CD4-positive, alpha-beta T cell treated with Interleukin-10 for 1 hour (primary cell): Measurements from ENCODE around the gene PTGIR.
A peak's percentile ranks its signal among the peaks of the same experiment; 100 is the strongest.

Source experiments
- DNase-seq: peaks from one replicate; pipeline ENCODE4 v3.0.0-alpha.2; 2020

The PTGIR gene

DNA sequence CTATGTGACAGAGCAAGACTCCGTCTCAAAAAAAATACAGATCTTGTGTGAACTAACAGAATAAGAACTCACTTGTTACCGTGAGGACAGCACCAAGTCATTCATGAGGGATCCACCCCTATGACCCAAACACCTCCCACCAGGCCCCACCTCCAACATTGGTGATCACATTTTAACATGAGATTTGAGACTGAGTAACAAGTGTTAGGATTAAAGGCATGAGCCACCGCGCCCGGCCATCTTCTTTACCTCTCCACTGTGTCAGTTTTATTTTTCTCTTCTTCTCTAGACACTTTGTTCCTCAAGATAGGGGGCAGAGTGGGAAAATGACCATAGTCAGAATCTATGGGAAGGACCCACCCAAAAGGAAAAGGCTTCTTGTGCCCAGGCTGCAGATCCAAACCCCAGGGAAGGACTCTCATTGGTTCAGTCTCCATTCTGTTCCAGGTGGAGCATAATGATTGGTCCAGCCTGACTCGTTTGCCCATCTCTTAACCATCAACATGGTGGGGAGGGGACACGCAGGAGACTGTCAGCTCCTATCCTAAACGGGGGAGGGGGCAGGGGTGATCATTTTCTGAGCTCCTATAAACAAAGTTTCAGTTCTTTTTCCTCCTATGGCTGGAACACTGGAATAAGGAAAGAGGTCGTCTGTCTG lies 25.0 kb downstream of the PTGIR start:
- no peak for DNase-seq

DNA sequence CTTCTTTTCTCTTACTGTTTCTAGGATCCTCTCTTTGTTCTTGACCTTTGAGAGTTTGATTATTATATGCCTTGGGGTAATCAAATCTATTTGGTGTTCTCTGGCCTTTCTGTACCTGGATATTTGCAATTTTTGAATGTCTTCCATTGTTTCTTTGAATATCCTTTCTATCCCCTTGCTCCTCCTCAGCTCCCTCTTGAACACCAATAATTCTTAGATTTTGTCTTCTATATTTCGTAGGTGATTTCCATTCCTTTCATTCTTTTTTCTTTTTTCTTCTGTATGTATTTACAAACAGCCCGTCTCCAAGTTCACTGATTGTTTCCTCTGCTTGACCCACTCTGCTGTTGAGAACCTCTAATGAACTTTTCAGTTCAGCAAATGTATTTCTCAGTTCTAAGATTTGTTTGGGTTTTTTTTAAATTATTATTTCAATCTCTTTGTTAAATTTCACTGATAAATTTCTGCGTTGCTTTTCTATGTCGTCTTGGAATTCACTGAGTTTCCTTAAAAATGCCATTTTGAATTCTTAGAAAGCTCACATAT lies 26.4 kb downstream of the PTGIR start:
- no peak for DNase-seq

DNA sequence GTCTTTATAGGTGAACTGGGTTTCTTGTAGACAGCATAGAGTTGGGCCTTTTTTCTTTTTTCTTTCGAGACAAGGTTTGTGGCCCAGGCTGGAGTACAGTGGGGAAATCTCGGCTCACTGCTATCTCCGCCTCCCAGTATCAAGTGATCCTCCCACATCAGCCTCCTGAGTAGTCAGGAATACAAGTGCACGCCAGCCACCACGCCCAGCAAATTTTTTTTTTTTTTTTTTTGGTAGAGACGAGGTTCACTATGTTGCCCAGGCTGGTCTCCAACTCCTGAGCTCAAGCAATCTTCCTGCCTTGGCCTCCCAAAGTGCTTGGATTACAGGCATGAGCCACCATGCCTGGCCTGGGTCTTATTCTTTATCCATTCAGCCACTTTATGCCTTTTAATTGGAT lies 28.9 kb downstream of the PTGIR start:
- DNase-seq: no peak

DNA sequence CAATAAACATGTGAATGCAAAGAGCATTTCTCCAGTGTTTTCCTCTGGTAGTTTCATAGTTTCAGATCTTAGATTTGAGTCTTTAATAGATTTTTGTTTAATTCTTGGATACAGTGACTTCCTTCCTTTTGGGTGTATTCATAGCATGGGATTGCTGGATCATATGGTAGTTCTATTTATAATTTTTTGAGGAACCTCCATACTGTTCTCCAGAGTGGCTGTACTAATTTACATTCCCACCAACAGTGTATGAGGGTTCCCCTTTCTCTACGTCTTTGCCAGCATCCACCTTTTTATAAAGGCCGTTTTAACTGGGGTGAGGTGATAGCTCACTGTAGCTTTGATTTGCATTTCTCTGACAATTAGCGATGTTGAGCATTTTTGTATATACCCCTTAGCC lies 33.0 kb downstream of the PTGIR start:
- no peak for DNase-seq

DNA sequence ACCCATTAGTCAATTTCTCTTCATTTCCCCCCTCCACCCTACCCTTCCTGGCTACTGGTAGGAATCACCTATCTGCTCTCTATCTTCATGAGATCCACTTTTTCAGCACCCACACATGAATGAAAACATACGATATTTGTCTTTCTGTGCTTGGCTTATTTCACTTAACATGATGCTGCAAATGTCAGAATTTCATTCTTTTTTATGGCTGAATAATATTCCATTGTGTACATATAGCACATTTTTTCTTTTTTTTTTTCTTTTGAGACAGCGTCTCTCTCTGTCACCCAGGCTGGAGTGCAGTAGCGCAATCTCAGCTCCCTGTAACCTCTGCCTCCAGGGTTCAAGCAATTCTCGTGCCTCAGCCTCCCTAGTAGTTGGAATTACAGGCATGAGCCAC lies 33.6 kb downstream of the PTGIR start:
- no peak for DNase-seq

DNA sequence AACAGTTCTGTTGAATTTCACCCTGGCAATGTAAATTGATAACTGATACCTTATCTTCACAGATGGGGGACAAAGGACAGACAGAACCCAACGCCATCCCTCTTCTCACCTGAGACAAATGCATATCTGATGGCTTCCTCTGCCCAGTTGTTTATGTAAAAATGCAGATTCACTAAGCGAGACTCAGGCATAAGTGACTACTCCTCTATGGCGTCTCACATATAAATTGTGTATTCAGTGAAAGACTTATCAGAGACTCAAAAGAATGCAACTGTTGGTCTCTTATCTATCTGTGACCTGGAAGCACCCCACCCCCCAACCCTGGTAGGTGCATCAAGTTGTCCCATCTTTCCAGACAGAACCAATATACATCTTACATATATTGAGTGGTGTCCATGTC lies 37.0 kb downstream of the PTGIR start:
- DNase-seq: no peak

DNA sequence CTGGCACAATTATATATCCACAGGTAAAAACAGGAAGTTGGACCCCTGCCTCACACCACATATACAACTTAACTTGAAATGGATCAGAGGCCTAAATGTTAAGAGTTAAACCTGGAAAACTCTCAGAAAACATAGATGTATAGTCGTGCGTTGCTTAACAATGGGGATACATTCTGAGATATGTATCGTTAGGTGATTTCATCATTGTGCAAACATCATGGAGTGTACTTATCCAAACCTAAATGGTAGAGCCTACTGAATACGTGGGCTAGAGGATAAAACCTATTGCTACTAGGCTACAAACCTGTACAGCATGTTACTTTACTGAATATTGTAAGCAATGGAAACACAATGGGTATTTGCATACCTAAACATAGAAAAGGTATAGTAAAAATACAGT lies 38.6 kb downstream of the PTGIR start:
- DNase-seq: no peak

DNA sequence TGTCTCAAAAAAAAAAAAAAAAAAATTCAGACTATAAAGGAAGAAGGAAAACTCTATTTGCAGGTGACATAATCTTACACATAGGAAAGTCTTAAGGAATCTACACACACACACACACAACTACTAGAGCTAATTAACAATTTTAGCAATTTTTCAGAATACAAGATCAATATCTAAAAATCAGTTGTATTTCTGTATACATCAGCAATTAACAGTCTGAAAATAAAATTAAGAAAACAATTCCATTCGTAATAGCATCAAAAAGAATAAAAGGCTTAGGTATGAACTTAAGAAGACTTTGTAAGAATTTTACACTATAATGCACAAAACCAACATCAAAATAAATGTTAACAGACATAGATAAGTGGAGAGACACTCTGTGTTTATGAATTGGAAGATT lies 39.4 kb downstream of the PTGIR start:
- no peak for DNase-seq

DNA sequence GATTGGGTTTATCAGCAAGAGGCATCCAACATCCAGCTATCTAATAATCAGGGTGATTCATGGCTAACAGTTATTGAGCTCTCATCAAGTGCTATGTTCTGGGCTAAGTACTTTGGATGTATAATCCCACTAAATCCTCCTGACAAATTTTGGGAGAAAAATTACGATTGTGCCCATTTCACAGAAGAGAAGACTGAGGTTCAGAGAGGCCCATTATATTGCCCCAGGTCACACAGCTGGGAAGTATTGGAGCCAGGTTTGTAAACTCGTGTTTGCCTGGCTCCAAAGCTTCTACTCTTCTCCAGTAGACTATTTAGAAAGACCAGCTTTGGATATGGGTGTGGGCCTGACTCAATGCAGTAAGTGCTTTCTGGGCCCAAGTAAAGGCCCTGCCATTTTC lies 44.6 kb downstream of the PTGIR start:
- no peak for DNase-seq

DNA sequence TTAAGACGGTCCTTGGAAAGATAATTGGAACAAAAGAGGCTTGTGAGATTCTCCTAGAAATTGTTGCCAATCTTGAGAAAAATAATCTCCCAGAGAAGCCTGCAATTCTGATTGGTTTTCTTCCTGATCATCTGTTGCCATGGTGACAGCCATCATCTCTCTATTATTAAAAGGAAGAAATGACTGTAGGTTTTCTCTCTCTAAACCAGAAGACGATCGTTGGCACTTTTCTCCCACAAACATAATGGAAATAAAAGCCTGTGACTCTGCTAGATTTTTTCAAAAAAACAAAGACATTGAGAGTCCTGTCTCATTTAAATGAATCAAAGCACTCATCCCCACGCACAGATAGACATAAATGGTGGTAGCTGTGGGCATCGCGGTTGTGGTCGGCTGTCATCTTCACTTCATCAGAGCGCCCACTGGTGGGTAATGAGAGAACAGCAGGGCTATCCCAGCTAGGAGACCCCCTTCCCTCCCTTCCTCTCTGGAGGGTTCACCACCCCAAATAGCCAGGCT lies 45.5 kb downstream of the PTGIR start:
- no peak for DNase-seq

DNA sequence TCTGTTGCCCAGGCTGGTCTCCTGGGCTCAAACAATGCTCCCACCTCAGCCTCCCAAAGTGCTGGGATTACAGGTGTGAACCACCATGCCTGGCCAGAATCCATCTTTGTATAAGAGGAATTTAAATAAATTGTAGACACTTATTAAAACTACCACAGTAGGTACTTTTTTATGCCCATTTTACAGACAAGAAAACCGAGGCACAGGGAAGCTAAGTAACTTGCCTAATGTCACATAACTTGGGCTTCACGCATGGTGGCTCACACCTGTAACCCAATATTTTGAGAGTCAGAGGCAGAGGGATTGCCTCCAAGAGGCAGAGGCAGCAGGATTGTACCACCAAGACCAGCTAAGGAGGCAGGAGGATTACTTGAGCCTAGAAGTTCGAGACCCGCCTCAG lies 46.4 kb downstream of the PTGIR start:
- no peak for DNase-seq

DNA sequence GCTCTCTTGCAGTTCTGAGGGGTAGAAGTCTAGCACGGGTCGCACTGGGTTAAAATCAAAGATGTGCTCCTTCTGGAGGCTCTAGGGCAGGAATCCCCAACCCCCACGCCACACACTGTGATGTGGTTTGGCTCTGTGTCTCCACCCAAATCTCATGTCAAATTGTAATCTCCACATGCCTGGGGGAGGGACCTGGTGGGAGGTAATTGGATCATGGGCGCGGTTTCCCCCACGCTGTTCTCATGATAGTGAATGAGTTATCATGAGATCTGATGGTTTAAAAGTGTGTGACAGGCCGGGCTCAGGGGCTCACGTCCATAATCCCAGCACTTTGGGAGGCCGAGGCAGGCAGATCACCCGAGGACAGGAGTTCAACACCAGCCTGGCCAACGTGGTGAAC lies 50.4 kb downstream of the PTGIR start:
- peak; percentile 40 for DNase-seq

DNA sequence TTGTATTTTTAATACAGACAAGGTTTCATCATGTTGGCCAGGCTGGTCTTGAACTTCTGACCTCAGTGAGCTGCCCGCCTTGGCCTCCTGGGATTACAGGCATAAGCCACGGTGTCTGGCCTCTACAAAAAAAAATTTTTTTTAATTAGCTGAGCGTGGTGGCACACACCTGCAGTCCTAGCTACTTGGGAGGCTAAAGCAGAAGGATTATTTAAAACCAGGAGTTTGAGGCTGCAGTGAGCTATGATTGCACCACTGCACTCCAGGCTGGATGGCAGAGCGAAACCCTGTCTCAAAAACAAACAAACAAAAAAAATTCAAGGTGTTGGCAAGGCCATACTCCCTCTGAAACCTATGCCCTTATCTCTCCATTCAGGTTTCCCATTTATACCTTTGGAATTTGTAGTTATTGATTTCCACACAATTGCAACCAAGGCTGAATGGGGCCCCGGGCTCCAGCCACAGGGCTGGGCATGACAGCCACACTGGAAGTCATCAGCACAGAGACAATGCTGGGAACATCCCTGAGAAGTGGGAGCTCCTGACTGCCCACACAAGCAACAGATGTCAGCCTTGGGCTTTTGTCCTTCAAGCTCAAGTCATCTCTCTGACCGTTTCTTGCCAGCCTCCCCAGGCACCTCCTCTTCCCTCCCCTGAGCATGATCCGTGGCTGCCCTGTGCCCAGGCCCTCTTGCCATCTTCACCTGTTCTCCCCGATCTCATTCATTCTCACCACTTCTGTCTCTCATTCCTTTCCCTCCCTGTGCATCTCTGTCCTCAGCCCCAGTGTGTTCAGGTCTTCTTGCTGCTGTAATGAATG lies 51.0 kb downstream of the PTGIR start:
- no peak for DNase-seq

DNA sequence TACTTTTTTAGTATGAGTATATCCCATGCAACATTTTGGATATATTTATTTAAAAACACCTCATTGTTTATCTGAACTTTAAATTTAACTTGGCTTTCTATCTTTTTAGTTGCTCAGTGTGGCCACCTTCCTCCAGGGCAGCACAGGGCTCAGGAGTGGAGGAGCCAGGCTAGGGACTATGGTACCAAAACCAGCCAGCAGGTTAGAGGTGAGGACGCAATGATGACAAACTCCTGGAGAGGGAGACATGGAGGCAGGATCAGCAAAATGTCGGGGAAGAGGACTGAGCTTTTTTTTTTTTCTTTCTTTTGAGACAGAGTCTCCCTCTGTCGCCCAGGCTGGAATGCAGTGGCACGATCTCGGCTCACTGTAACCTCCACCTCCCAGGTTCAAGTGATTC lies 53.4 kb downstream of the PTGIR start:
- peak; percentile 17 for DNase-seq
